Stimulated activated CD8-positive, alpha-beta memory T cell treated with anti-CD3 and anti-CD28 coated beads, Interleukin-15, amount 100 ng/mL, for 48 hours (primary cell): Measurements from ENCODE around the gene ADGRL3.
"Not testable (repeated sequence)": the region's sequence is repeated elsewhere in the genome, so short reads cannot be mapped to it uniquely, and the experiment has no call there.

Experiments used
- DNase-seq, 2 donors: peaks; one replicate each; pipeline ENCODE4 v3.0.0-alpha.2; 2020; ENCODE audit warnings: low read depth in 2 of 2

Gene ADGRL3

GRCh38 chr4:61205066-61205465 is 4.9 kb downstream of the ADGRL3 start:
- DNase-seq = no peak

GRCh38 chr4:61207156-61207555 is 7.0 kb downstream of the ADGRL3 start:
- not testable (repeated sequence) for DNase-seq

GRCh38 chr4:61210186-61210939 is 10.2 kb downstream of the ADGRL3 start:
- no peak for DNase-seq

GRCh38 chr4:61211781-61212180 is 11.7 kb downstream of the ADGRL3 start:
- DNase-seq = no peak

GRCh38 chr4:61212788-61213187 is 12.7 kb downstream of the ADGRL3 start:
- no peak for DNase-seq

- DNase-seq = no peak
Observed at GRCh38 chr4:61214680-61215079, 14.6 kb downstream of the ADGRL3 start.

GRCh38 chr4:61217222-61217621 is 17.1 kb downstream of the ADGRL3 start:
- no peak for DNase-seq

GRCh38 chr4:61220556-61220955 is 20.4 kb downstream of the ADGRL3 start:
- DNase-seq = no peak

GRCh38 chr4:61223385-61223784 is 23.3 kb downstream of the ADGRL3 start:
- no peak for DNase-seq

- no peak for DNase-seq
Observed at GRCh38 chr4:61224573-61224972, 24.4 kb downstream of the ADGRL3 start.

- no peak for DNase-seq
Observed at GRCh38 chr4:61225656-61226055, 25.5 kb downstream of the ADGRL3 start.

- DNase-seq = no peak
Observed at GRCh38 chr4:61231421-61231820, 31.3 kb downstream of the ADGRL3 start.

- DNase-seq = no peak
Observed at GRCh38 chr4:61239250-61239649, 39.1 kb downstream of the ADGRL3 start.

- DNase-seq = no peak
Observed at GRCh38 chr4:61243962-61244361, 43.8 kb downstream of the ADGRL3 start.

GRCh38 chr4:61245069-61245714 is 45.1 kb downstream of the ADGRL3 start:
- DNase-seq = no peak

- no peak for DNase-seq
Observed at GRCh38 chr4:61246034-61246433, 45.9 kb downstream of the ADGRL3 start.

GRCh38 chr4:61248705-61249104 is 48.6 kb downstream of the ADGRL3 start:
- no peak for DNase-seq

- no peak for DNase-seq
Observed at GRCh38 chr4:61251129-61251528, 51.0 kb downstream of the ADGRL3 start.

- no peak for DNase-seq
Observed at GRCh38 chr4:61254406-61254805, 54.3 kb downstream of the ADGRL3 start.

GRCh38 chr4:61273233-61273632 is 73.1 kb downstream of the ADGRL3 start:
- no peak for DNase-seq

- DNase-seq = no peak
Observed at GRCh38 chr4:61274286-61274685, 74.2 kb downstream of the ADGRL3 start.

GRCh38 chr4:61275241-61275640 is 75.1 kb downstream of the ADGRL3 start:
- no peak for DNase-seq

GRCh38 chr4:61276029-61276428 is 75.9 kb downstream of the ADGRL3 start:
- DNase-seq = no peak
